NT2/D1 (cell line): ENCODE measurements around the gene FAM13A.
"Not testable (repeated sequence)": the region's sequence is repeated elsewhere in the genome, so short reads cannot be mapped to it uniquely, and the experiment has no call there.

Experiments used
- DNase-seq: peaks from one replicate; pipeline ENCODE4 v3.0.0-alpha.2; 2011; ENCODE audit warnings: low read depth, low spot score
- H3K27me3 ChIP-seq: 2 replicates; pipeline ENCODE4 v1.6.0; 2011; ENCODE audit warnings: mild to moderate bottlenecking; ENCODE audit not compliant: insufficient read length, insufficient read depth
- H3K36me3 ChIP-seq: 2 replicates; pipeline ENCODE4 v1.6.1; 2011; ENCODE audit warnings: mild to moderate bottlenecking, low read length, mixed read lengths; ENCODE audit not compliant: insufficient read depth, insufficient read length
- H3K4me1 ChIP-seq: 2 replicates; pipeline ENCODE4 v1.5.1; 2011; ENCODE audit not compliant: insufficient read depth, insufficient read length
- H3K4me3 ChIP-seq: 2 replicates; pipeline ENCODE4 v1.5.1; 2011; ENCODE audit warnings: low read depth; ENCODE audit not compliant: insufficient read length
- H3K9ac ChIP-seq: 2 replicates; pipeline ENCODE4 v1.6.0; 2011; ENCODE audit warnings: low read depth; ENCODE audit not compliant: insufficient read length
- H3K9me3 ChIP-seq: 2 replicates; pipeline ENCODE4 v1.5.1; 2011; ENCODE audit warnings: mild to moderate bottlenecking, low read length; ENCODE audit not compliant: insufficient read depth
- SUZ12 ChIP-seq: IDR thresholded peaks from 2 replicates; pipeline ENCODE4 v1.6.1; 2011; ENCODE audit not compliant: insufficient read length, insufficient read depth; ENCODE audit errors: extremely low read depth
- YY1 ChIP-seq: IDR thresholded peaks from 2 replicates; pipeline ENCODE4 v1.6.1; 2011; ENCODE audit not compliant: insufficient read length, insufficient read depth
- ZNF274 ChIP-seq: IDR thresholded peaks from 2 replicates; pipeline ENCODE4 v1.6.1; 2011; ENCODE audit warnings: mild to moderate bottlenecking, low read depth, low read length

FAM13A gene

DNA sequence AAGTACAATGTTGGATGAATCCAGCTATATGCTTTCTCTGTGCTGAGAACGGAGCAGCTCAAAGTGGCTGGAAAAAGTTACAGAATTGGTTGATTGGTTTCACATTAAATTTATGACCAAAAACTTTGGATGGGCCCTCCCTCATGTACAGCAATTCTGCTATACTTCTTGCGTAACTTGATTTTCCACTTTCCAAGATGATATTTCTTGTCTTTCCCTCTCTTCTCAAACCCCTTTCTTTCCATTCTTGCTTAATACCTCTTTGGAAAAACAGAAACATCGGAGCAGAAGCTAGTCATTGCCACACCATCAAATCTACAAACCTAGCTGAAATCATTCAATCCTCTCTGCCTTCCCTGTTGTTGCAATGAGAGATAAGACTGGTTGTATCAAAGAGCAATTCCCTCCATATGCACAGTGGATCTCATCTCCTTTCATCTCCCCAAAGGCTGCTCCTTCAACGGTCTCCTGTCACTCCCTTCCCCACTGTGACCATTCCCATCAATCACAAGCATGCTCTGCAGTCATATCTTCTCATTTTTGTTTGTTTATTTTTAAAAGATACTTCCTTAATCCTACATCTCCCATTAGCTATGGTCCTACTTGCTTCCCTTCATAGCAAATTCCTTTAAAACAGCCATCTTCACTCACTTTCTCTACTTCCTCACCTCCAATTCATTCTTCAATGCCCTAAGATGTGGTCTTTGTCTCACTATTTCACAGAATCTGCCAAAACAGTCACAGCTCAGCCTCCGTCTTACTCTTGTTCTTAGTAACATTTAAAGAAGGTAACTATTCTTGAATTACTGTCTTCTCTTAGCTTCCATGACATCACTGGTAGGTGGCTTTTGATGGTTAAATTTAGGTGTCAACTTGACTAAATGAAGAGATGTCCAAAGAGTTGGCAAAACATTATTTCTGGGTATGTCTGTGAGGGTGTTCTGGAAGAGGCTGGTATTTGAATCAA is 145.5 kb downstream of the FAM13A start:
- Histone ChIP-seq H3K4me1 (no peaks in the 10 kb centered on the region), H3K9ac (no peak overlapping the region), H3K9me3 (no peaks in the 10 kb centered on the region), H3K4me3 (no peak overlapping the region), H3K36me3 (no peaks in the 10 kb centered on the region), H3K27me3 (no peaks in the 10 kb centered on the region)
- DNase-seq: no peak
- TF ChIP-seq SUZ12 (no peak), YY1 (no peak), ZNF274 (no peak)

GRCh38 chr4:88910101-88910500 is 146.9 kb downstream of the FAM13A start:
- Histone ChIP-seq H3K9me3 (no peaks in the 10 kb centered on the region), H3K9ac (no peak overlapping the region), H3K4me3 (no peak overlapping the region), H3K4me1 (no peaks in the 10 kb centered on the region), H3K36me3 (no peaks in the 10 kb centered on the region), H3K27me3 (no peaks in the 10 kb centered on the region)
- TF ChIP-seq ZNF274 (no peak), YY1 (no peak), SUZ12 (no peak)
- no peak for DNase-seq

DNA sequence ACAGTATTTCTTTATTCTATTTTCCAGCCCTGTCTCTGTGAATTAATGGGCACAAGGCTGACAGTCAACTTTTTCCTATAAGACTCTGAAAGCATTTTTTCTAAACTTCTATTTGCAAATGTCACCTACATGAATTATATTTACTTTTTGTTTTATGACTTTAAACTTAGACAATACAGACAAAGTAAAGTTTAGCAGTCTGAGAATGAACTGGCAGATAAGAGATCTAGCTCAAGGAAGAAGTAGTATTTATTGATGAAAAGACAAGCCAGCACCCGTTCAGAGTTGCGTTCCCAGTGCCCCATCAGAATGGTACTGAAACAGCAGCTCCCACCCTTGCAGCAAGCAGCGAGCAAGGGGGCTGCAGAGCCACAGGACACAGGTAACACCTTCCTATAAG is 148.5 kb downstream of the FAM13A start:
- Histone ChIP-seq H3K36me3 (no peaks in the 10 kb centered on the region), H3K4me3 (no peak overlapping the region), H3K4me1 (no peaks in the 10 kb centered on the region), H3K9me3 (no peaks in the 10 kb centered on the region), H3K27me3 (no peaks in the 10 kb centered on the region), H3K9ac (no peak overlapping the region)
- no peak for TF ChIP-seq SUZ12
- no peak for TF ChIP-seq ZNF274
- no peak for TF ChIP-seq YY1
- no peak for DNase-seq

GRCh38 chr4:88908003-88908402 is 149.0 kb downstream of the FAM13A start:
- no peak for TF ChIP-seq ZNF274
- Histone ChIP-seq H3K4me1 (no peaks in the 10 kb centered on the region), H3K9me3 (no peaks in the 10 kb centered on the region), H3K4me3 (no peak overlapping the region), H3K27me3 (no peaks in the 10 kb centered on the region), H3K9ac (no peak overlapping the region), H3K36me3 (no peaks in the 10 kb centered on the region)
- no peak for DNase-seq

GRCh38 chr4:88907478-88907877 is 149.5 kb downstream of the FAM13A start:
- TF ChIP-seq SUZ12: no peak
- TF ChIP-seq ZNF274: no peak
- TF ChIP-seq YY1: no peak
- Histone ChIP-seq H3K4me3 (no peak overlapping the region), H3K4me1 (no peaks in the 10 kb centered on the region), H3K27me3 (no peaks in the 10 kb centered on the region), H3K9me3 (no peaks in the 10 kb centered on the region), H3K9ac (no peak overlapping the region), H3K36me3 (no peaks in the 10 kb centered on the region)
- no peak for DNase-seq

GRCh38 chr4:88904240-88904639 is 152.7 kb downstream of the FAM13A start:
- not testable (repeated sequence) for H3K4me3 ChIP-seq, H3K27me3 ChIP-seq, DNase-seq, H3K9me3 ChIP-seq, H3K4me1 ChIP-seq, H3K36me3 ChIP-seq, H3K9ac ChIP-seq

DNA sequence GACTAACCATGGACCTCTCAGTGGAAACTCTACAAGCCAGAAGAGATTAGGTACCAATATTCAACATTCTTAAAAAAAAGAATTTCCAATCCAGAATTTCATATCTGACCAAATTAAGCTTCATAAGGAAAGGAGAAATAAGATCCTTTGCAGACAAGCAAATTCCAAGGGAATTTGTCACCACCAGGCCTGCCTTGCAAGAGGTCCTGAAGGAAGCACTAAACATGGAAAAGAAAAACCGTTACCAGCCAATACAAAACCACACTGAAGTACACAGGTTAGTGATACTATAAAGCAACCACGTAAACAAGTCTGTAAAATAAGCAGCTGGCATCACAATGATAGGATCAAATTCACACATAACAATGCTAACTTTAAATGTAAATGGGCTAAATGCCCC is 156.6 kb downstream of the FAM13A start:
- no peaks in the 10 kb centered on the region for H3K27me3 ChIP-seq
- H3K4me1 ChIP-seq: no peaks in the 10 kb centered on the region
- no peak overlapping the region for H3K9ac ChIP-seq
- H3K9me3 ChIP-seq: no peaks in the 10 kb centered on the region
- no peak overlapping the region for H3K4me3 ChIP-seq
- no peaks in the 10 kb centered on the region for H3K36me3 ChIP-seq
- no peak for DNase-seq
- TF ChIP-seq ZNF274 (no peak), SUZ12 (no peak), YY1 (no peak)

DNA sequence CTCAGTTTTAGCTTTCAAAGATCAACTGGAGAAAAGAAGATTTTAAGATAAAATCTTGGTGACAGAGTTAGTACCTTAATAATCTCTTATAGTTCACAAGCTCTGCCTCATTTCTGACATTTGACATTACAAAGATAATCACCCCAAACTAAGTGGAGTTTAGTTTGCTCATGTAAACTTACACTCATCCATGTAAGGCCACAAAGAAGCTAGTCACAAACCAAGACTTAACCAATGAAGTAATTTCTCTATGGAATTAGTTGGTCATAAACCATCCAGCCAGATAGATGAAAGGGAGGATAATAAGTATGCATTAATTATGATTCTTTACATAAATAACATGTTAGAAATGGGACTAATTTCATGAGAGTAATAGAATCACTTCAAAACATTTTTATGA is 159.2 kb downstream of the FAM13A start:
- H3K9ac ChIP-seq: no peak overlapping the region
- TF ChIP-seq YY1 (no peak), ZNF274 (no peak), SUZ12 (no peak)
- H3K36me3 ChIP-seq: no peaks in the 10 kb centered on the region
- no peaks in the 10 kb centered on the region for H3K9me3 ChIP-seq
- no peaks in the 10 kb centered on the region for H3K4me1 ChIP-seq
- H3K4me3 ChIP-seq: no peak overlapping the region
- no peaks in the 10 kb centered on the region for H3K27me3 ChIP-seq
- no peak for DNase-seq
